ENCODE results near the gene WDR33.

The WDR33 gene

DNA sequence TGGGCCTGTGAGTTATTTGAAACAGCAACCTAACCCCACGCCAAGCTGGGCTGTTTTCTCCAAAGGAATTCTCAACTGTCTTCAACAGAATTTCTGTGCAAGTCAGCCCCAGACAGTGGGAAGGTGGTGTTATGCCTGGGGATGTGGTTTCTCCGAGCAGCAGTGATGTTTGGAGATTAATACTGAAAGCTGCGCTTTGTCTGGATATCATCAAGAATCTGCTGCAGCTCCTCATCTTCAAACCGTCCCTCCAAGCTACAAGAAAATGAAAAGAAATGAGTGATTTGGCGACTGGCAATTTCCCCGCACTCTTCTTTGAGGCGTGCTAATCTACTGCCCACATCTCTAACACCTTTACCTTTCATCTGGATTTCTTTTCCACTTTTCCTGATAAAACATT, 37.0 kb upstream of the WDR33 start:
- in situ Hi-C loops (cut with MboI; ENCODE audit: low pct_unique_long_range_greater_than_20kb, low sequenced_read_pairs, unreplicated experiment) = no loop called here
- TF ChIP-seq, protein P1, sequence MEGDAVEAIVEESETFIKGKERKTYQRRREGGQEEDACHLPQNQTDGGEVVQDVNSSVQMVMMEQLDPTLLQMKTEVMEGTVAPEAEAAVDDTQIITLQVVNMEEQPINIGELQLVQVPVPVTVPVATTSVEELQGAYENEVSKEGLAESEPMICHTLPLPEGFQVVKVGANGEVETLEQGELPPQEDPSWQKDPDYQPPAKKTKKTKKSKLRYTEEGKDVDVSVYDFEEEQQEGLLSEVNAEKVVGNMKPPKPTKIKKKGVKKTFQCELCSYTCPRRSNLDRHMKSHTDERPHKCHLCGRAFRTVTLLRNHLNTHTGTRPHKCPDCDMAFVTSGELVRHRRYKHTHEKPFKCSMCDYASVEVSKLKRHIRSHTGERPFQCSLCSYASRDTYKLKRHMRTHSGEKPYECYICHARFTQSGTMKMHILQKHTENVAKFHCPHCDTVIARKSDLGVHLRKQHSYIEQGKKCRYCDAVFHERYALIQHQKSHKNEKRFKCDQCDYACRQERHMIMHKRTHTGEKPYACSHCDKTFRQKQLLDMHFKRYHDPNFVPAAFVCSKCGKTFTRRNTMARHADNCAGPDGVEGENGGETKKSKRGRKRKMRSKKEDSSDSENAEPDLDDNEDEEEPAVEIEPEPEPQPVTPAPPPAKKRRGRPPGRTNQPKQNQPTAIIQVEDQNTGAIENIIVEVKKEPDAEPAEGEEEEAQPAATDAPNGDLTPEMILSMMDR (IDR thresholded peaks at IDR 0.05; ENCODE audit: extremely low read depth, insufficient read depth, missing control alignments) = no peak
- no peak for DNase-seq (ENCODE audit: low spot score)

DNA sequence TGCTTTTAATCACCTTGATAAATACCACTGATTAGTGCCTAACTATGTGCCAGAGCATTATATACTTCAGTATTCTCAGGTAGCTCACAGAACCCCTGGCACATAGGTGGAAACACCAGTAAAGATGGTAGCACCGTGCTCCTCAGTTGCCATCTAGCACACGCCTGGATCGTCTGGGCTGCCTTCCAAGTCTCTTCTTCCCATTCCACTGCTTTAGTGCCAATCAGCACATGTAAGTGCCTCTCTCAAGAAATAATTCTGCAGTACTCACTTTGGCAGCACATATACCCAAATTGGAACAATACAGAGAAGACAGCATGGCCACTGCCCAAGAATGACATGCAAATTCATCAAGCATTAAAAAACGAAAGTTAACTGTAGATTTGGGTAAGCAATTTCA, 34.0 kb upstream of the WDR33 start:
- in situ Hi-C loops (cut with MboI; ENCODE audit: low pct_unique_long_range_greater_than_20kb, low sequenced_read_pairs, unreplicated experiment) = no loop called here
- no peak for DNase-seq (ENCODE audit: low spot score)
- TF ChIP-seq, protein P1 (IDR thresholded peaks at IDR 0.05; ENCODE audit: extremely low read depth, insufficient read depth, missing control alignments) = no peak

DNA sequence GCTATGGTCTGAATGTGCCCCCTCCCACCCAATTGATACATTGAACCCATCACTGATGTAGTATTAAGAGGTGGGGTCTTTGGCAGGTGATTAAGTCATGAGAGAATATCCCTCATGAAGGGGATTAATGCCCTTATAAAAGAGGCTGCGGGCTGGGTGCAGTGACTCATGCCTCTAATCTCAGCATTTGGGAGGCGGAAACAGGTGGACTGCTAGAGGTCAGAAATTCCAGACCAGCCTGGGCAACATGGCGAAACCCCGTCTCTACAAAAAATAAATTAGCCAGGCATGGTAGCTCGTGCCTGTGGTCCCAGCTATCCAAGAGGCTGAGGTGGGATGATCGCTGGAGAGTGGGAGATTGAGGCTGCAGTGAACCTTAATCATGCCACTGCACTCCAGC, 32.7 kb upstream of the WDR33 start:
- DNase-seq (ENCODE audit: low spot score) = no peak
- TF ChIP-seq, protein P1 (IDR thresholded peaks at IDR 0.05; ENCODE audit: extremely low read depth, insufficient read depth, missing control alignments) = no peak
- in situ Hi-C loops (cut with MboI; ENCODE audit: low pct_unique_long_range_greater_than_20kb, low sequenced_read_pairs, unreplicated experiment) = no loop called here

DNA sequence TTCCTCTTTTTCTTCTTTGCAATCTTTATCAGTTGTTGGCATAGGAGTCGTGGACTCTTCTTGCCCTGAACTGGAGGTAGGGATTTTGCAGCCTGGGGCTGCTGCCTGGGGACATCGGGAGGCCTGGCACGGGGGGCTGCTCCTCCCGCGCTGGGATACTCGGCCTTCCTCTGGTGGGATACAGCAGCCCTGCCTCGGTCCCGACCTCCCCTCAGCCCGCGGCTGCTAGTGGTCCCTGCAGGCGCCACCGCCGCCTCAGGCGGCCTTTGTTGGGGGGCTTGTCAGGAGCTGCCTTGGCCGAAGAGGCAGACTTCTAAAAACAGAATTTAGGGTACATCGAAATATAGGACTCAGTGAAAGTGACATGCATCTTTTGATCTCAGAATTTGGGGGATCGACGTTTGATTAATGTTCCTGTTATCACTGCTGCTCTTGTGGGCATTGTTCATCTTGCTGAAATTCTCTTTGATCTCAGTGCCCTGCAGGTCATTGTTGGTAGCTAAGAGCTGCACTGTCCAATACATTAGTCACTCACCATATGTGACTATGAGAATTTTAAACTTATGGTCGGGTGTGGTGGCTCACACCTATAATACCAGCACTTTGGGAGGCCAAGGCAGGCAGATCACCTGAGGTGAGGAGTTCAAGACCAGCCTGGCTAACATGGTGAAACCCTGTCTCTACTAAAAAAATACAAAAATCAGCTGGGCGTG, 30.7 kb upstream of the WDR33 start:
- in situ Hi-C loops (cut with MboI; ENCODE audit: low pct_unique_long_range_greater_than_20kb, low sequenced_read_pairs, unreplicated experiment) = no loop called here
- no peak for DNase-seq (ENCODE audit: low spot score)
- TF ChIP-seq, protein P1 (IDR thresholded peaks at IDR 0.05; ENCODE audit: extremely low read depth, insufficient read depth, missing control alignments) = no peak

DNA sequence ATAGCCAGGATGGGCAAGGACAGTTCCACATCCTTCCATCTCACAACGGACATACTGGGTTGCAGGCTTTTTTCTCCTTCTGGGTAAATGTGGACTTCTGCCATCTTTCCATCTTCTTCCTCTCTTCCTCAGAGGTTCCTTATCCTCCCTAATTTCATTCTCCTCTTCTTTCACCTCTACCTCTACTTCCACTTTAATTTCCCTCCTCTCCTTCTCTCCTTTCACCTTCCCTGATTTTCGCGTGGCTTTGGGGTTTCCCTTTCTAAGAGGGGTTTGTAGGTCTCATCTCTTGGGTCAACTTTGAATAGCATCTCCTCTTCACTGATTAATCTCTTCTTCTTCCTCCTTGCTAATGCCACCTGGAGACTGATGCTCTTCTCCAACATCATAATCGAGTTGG, 29.9 kb upstream of the WDR33 start:
- no peak for DNase-seq (ENCODE audit: low spot score)
- in situ Hi-C loops (cut with MboI; ENCODE audit: low pct_unique_long_range_greater_than_20kb, low sequenced_read_pairs, unreplicated experiment) = no loop called here
- TF ChIP-seq, protein P1 (IDR thresholded peaks at IDR 0.05; ENCODE audit: extremely low read depth, insufficient read depth, missing control alignments) = no peak

DNA sequence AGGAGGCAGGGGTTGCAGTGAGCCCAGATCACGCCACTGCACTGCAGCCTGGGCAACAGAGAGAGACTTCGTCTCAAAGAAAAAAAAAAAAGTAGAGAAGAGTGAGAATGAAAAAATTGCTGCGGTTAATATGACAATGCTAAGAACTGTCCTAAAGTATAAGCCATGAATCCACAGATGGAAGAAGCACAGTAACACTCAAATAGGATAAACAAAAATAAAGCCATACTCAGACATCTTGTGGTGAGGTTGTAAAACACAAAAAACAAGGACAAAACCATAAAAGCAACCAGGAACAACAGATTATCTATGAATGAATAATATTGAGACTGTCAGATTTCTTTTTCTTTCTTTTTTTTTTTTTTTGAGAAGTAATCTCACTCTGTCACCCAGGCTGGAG, 24.0 kb upstream of the WDR33 start:
- DNase-seq (ENCODE audit: low spot score) = no peak
- TF ChIP-seq, protein P1 (IDR thresholded peaks at IDR 0.05; ENCODE audit: extremely low read depth, insufficient read depth, missing control alignments) = no peak
- in situ Hi-C loops (cut with MboI; ENCODE audit: low pct_unique_long_range_greater_than_20kb, low sequenced_read_pairs, unreplicated experiment) = no loop called here
